DMS153 (cell line): ENCODE results near the gene MACO1.
"Not testable (repeated sequence)": the region's sequence is repeated elsewhere in the genome, so short reads cannot be mapped to it uniquely, and the experiment has no call there.

ENCODE experiments used
- DNase-seq: peaks from one replicate; lab custom pipeline; 2025; lab: John Stamatoyannopoulos, UW

MACO1 gene

DNA sequence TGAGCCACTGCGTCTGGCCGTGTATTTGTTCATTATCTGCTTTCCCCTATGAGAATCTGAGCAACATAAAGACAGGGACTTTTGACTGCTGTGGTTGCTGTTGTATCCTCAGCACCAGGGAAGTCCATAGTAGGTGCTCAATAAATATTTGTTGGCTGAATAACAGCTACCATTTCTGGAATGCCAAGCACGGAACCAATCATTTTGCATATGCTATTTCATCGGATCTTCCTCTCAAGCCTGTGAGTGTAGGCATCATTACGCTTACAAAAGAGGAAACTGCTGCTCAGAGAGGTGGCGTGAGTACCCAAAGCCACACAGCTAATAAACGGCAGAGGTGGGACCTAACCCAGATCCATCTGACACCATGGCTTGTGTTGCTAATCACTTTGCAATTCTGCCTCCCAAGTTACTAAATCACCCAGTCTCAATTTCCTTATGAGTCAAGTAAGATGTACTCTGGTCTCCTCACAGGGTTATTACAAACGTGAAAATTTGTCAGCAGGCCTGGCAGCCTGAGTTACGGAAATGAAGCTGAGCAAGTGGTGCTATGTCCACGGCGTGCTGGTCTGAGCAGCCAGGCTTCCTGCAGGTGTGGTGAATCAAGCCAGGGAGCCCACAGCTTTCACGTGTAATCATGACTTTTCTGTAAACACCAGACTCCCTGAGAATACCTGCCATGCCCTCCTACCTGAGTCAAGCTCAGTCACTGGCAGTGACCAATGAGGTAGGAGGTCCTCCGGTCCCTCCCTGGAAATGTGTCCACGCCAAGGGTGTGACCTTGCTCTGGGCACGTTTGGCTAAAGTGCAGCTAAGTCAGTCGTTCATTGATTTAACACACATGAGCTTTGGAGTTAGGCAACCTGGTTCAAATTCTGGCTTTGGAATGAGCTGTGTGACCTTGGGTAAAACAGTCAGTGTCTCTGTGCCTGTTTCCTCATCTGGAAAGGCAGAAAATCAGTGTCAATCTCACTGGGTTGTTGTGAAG, 5.3 kb upstream of the MACO1 start:
- DNase-seq: no peak

DNA sequence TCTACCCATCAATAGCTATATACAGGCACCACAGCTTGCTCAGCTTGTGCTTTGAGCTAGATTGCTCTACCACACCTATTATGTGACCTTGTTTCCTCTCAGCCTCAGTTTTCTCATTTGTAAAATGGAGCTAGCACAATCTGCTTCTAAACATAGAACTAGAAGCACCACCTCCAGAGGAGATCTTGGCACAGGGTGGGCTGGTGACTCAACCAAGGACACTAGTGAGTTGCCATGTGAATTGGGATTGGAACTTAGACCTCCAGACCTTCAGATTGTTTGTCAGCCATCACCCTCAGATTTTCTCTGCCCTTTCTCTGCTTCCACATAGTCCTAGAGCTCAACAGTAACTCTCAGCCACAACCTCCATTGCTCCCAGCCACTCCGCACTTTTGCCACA, 3.0 kb upstream of the MACO1 start:
- no peak for DNase-seq

DNA sequence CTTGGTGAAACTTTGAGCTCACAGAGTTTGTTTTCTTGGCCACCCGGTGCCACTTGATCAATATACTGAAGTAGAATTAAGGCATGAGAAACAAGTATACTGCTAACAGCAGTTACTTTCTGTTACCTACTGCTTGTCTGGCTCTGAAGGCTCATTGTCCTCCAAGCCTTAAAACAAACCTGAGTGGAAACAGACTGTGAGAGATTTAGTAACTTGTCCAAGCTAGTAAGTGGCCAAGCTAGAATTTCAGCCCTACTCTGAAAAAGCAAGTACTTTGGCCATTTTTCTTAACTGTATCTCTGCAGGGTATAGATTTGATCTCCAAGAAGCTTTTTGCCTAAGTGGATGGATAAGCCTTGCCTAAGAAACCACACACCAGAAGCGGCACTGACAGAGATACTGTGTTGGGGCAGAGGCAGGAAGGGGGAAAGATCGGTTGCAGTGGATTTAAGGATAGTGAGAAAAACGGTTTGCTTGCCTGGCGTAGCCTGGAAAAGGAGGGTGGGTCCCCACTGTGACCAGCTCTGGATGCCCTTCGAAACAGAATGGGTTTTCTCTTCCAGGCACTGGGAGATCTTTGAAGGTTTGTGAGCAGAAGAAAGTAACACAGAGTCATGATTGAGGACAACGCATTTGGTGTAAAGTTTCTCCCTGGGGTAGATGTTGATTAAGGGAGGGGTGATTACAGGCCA, 2.1 kb upstream of the MACO1 start:
- no peak for DNase-seq

DNA sequence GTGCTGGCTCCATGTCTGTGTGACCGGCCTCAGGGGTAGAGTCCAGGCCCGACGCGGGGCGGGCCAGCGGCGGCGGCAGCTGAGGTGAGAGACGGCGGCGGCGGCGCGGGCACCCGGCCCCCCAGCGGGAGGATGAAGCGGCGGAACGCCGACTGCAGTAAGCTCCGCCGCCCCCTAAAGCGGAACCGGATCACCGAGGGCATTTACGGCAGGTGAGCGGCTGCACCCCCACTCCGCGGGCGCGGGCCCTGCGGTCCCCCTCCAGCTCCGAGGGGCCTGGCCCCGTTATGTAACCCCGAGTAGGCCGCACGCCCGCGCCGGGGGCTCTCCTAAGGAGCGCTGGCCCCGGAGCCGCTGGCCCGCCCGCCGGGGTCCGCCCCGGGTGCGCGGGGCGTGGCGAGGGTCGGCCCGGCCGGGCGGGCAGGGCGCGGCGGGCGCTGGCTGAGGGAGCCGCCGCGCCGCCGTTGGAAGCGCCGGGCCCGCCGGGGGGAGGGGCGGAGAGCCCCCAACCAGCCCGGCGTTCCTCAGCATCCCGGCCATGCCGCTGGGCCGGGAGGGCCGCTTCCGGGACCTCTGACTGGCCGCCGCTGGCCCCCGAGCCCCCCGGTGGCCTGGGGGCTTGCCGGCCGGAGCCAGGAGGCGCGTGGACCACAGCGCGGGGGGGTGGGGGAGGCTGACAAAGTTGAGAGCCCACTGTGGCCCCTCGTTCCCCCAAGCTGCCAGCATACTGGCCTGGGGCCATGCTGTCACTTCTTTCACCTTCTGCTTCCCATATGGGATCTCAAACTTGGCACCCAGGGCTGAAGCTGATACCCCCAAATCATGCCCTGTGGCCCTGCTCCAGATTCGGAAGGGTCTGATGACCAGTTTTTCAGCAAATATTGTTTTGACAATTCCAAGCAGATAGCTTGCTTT, 527 bp downstream of the MACO1 start:
- DNase-seq: no peak

DNA sequence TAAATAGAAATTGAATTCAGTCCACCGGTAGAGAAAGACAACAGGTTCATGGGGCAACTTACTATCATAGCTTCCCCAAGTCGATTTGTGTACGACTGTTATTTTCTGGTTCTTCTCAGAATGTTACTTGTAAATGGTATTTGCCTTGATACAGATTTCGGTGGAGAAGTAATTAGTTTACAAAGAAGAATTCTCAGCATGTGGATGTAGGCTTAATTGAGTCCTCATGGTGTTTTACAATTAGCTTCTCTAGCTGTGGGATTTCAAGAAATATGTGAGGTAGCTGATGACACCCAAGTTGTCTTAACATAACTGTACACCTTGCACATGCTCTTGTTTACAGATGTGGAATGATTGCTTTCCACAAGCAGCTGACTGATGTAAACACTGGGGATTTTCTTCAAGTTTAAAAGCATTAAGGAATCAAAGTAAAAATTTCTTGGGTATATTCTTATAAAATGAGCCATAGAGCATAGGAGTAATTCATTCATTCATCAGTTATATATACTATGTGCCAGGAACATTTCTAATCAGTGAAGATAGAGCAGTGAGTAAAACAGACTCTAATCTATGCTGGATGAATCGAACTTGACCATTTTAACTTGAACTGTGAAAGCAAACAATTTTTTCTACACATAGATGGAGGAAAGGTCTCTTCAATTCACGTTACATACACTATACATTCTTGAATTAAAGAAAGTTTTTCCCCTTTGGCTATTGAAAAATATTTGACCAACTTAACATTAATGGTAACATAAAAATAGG, 1.4 kb downstream of the MACO1 start:
- no peak for DNase-seq

DNA sequence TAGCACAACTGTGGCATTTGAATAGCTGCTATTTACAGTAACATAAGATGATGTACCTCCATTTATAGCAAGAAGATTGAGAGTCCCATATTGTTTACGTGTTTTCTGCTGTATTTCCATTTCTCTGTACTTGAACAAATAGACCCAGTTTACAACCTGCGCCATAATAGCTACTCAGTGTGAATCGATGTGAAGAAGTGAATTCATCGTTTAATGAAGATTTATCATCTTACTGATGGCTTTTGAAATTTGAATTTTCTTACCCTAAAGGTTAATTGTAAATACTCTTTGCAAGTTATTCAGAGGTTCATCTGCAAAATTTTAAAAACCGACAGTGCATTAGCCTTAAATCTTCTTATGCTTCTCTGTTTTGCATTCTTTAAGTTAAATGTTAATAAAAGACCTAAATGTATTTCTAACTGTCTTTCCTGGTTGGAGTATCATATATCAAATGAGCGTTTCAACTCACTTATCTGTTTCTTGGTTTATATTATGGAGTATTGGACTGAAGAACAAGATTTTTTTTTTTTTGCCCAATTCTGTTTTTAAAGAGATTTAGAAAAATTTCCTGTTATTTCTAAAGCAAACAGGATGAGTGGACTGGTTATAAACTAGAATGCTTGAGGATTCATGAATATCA, 2.2 kb downstream of the MACO1 start:
- DNase-seq: no peak

DNA sequence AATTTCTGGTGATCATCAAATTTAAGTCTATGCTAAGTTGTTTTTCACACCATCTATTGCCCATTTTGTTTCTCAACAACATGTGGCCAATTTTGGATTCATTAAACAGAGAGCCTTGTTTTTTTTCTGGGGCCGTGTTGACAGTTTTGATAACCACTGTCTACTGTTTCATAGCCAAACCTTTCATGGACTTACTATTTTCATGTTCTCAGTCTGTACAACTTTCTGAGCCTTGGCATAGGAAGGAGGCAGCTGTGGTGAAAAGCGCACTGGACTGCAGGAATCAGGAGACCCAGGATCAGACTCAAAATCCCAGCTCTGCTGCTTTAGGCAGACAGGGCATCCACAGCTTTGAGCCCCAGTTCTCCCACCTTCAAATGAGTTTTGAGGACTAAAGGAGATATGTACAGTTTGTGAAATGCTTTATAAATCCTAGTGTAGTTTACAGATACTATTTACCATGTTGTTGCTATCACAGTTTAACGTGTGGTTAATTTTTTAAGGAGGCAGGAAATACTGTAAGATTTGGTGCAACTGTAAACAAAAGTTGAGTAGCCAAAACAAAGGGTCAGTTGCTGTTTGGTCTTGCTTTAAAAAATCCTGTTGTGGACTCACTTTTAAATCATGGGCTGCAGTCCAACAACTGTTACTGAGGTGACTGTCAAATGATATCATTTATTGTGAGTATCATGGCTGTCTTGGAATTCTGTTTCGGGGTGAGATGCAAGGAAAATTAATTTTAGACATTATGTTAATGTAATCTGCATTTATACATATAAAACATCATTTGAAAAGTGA, 2.9 kb downstream of the MACO1 start:
- no peak for DNase-seq

DNA sequence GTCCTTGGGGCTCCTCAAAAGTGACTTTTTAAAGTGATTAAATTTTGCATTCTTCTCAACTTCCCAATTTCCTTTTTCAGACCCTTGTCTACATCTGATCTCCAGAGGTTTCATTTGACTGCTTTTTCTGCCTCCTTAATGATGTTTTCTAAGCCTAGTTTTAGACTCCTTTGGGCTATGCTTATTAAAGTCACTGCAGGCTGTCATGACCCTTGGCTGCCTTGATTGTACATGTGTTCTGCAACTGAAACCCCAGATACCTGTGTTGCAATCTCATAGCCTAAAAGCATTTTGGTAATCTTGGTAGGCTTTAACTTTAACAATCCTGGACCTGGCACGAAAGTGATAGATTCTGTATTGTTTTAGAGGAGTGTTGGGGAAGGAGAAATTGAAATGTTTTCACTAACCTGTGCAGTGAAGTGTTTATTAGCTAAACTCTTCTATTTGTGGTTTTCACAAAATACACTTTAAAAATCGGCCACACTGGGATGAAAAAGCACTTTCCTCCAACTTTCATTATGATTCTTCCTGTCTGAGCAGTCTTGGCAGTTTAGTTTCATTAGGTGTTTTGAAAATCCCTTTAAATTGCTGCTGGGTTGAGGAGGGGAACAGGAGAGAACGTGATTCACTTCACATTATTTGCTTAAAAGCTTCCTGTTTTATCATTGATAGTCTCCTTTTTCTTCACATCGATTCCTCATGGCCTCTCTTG, 4.9 kb downstream of the MACO1 start:
- no peak for DNase-seq

DNA sequence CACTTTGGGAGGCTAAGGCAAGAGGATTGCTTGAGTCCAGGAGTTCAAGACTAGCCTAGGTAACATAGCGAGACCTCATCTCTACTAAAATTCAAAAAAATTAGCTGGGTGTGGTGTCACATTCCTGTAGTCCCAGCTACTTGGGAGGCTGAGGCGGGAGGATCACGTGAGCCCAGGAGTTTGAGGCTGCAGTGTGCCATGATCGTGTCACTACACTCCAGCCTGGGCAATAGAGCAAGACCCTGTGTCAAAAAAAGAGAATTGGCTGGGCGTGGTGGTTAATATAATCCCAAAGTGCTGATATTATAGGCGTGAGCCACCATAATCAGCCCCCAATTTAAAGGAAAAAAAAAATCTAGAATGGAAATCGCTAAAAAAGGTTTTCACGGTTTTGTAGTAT, 7.0 kb downstream of the MACO1 start:
- no peak for DNase-seq

DNA sequence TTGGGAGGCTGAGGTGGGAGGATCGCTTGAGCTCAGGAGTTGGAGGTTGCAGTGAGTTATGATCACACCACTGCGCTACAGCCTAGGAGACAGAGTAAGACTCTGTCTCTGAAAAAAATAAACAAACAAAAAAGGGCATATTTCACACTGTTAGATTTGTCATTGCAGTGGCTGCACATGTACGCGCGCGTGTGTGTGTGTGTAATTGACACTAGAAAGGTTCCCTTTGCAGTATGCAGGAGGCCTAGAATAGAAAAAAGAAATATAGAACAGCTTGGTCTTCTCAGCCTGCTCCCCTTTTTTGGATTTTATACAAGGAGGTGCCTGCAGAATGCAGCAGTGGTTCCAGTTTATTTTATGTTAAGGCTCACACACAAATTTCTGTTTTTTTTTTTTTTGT, 8.6 kb downstream of the MACO1 start:
- no peak for DNase-seq

DNA sequence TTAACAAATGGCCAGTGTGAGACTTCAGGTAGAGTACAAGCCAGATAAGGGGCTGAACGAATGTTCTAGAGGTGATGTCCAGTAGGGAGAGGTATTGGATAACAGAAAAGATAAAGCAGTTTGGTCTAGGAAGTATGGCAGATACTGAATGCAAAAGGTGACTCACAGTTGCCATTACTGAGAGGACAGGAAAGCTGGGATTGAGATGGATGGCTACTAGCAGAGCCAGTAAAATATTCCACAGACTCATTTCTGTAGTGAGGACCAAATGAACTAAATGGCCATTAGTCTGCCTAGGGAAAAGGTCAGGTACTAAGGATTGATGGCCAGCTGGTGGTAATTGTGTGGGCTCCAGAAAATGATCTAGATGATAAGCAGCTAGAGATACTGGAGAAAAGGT, 11.5 kb downstream of the MACO1 start:
- DNase-seq: no peak

DNA sequence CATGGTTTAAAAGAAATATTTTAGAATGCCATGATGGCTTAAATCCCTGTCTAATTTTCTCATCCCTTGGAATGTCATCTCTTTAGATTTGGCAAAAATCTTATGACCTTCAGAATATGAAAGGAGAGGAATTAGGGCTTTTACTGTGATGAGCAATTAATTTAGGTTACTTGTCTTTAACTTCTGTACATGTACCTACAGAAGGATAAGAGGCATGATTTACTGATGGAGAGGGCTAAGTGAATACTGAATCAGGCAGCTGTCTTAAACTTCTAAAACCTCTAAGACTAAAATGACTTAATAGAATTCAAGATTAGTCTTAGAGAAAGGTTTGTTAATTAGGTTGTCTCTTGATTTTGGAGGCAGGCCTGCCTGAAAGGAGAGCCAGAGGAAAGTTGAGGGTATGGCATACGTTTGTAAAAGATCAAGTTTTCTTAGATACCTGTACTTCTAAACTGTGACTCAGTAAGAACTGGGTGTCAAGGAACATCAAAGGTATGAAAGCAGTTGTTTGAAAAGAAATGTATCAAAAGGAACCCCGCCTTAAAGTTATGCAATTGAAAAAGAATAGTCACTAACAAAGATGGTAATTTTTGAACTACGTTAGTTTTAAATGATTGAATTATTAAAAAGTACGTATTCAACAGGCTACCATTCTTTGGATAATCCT, 12.5 kb downstream of the MACO1 start:
- DNase-seq: no peak

DNA sequence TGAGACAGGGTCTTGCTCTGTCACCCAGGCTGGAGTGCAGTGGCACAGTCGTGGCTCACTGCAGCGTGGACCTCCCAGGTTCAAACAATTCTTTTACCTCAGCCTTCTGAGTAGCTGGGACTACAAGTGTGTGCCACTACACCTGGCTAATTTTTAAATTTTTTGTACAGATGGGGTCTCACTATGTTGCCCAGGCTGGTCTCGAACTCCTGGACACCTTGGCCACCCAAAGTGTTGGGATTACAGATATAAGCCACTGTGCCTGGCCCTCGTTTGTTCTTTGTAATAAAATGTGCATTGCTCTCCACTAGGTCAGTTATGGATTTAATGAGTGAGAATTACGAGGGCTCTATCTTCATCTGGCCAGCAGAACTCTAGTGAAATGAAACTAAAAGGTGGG, 13.9 kb downstream of the MACO1 start:
- not testable (repeated sequence) for DNase-seq

DNA sequence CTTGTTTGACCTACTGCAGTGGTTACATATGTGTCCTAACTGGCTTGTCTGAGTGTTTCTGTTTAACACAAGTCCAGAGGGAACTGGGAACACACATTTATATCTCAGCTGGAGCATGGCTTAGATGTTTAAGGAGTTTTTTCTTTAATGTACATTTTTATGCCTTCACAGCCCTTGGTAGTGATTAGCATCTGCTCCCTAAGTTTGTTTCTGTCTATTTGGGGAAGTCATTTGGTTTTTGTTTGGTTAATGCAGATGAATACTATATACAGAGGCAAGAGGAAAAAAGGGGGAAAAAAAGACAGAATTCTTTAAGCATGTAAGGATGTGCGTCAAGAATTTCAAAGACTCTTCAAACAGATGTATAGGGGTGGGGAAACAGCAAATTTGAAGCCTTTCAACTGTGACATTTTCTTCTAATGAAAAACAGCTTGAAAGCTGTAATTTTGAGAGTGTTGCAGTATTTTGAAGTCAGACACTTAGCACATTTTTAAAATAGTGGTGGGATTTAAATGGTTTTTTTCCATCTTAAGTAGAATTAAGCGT, 15.4 kb downstream of the MACO1 start:
- DNase-seq: no peak

DNA sequence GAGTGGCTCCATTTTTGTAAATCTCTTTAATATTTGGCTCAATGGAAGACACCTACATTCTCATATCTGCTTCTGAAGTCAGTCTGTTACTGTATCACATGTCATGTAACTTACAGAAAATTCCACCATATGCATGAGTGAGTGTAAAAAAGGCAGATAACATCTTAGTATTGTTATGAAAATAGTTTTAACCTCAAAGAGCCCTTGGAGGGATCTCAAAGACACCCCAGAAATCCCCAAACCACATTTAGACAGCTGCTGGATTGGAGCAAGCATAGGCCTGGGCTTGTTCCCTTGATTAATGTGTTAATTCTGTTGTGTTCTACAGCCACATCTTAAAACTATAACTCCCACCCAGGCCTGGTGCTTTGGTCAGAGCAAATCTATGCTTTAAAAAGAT, 16.9 kb downstream of the MACO1 start:
- DNase-seq: no peak

DNA sequence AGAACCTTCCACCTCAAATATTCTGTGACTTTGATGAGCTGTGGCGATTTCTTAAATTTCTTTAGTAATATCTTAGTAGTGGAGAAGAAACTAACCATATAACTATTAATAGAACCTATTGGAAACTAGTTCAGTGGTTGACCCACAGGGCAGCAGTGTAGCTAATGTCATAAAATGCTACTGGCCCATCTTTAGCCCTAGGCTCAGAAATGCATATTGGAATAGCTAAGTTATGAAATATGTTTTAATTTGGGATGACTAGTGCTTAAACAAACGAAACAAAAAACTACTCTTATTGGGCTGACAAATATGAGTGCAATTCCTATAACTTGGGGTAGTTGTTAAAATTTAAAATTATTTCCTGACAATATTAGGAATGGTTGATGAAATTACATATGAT, 20.2 kb downstream of the MACO1 start:
- DNase-seq: no peak

DNA sequence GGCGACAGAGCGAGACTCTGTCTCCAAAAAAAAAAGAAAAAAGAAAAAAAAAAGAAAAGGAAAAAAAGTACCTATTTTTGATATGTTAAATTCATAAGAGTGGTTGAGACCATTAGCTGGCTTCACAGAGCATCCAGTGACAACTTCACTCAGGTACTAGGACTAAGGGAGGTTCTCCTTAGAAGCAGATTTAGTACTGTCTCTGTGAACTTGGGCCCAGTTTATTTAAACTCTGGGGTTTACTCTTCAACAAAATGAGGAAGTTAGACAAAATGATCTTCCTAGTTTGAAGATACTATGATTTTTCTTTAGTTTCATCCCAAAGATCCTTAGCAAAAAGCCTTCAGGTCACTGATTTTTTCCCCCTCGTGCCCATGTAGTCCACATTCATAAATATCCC, 21.2 kb downstream of the MACO1 start:
- DNase-seq: no peak

DNA sequence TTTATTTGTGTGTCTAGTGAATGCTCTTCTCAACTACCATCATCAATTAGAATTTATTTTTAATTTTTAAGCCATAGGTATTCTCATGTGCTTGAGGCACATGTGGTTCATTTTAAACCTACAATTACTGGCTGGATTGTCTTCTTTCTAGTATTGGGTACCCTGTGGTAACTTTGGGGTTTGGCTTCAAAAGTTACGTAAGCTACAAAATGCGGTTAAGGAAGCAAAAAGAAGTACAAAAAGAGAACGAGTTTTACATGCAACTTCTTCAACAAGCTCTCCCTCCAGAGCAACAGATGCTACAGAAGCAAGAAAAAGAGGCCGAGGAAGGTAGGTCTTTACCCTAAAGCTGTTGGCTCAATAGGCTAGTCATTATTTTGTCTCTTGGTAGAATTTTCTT, 25.8 kb downstream of the MACO1 start:
- no peak for DNase-seq
